SK-N-MC (cell line): ENCODE results near the gene PTPRO.

ENCODE experiments used
- DNase-seq: peaks from one replicate; pipeline ENCODE4 v3.0.0-alpha.2; 2011; ENCODE audit warnings: low read depth, low spot score
- H3K27ac ChIP-seq: fragments of 200-600 bp; sonication (generic); 2 replicates; pipeline ENCODE4 v1.5.1; 2016; ENCODE audit warnings: mixed run types
- H3K36me3 ChIP-seq: fragments of 200-600 bp; sonication (generic); 2 replicates; pipeline ENCODE4 v1.6.1; 2017; ENCODE audit warnings: antibody characterized with exemption, low read length, mixed read lengths; ENCODE audit not compliant: insufficient read depth
- H3K4me3 ChIP-seq: fragments of 200-600 bp; sonication (generic); 2 replicates; pipeline ENCODE4 v1.5.1; 2016
- H3K9ac ChIP-seq: fragments of 200-600 bp; sonication (generic); 2 replicates; pipeline ENCODE4 v1.8.0; 2017; ENCODE audit warnings: mixed run types, mixed read lengths; ENCODE audit not compliant: insufficient read length
- H3K9me3 ChIP-seq: fragments of 200-600 bp; sonication (generic); 2 replicates; pipeline ENCODE4 v1.6.1; 2017; ENCODE audit warnings: low read depth, mild to moderate bottlenecking, antibody characterized with exemption, low read length, moderate library complexity, mixed read lengths
- EZH2 ChIP-seq: fragments of 200-600 bp; sonication (generic); IDR thresholded peaks from one replicate; pipeline ENCODE4 v1.6.1; 2017; ENCODE audit warnings: antibody characterized with exemption
- FOXP2 ChIP-seq: optimal IDR thresholded peaks from 2 replicates; pipeline ENCODE3; 2011; ENCODE audit warnings: mild to moderate bottlenecking, moderate library complexity; ENCODE audit not compliant: insufficient read depth; ENCODE audit errors: extremely low read length, control extremely low read depth
- POLR2AphosphoS5 ChIP-seq: IDR thresholded peaks from 2 replicates; pipeline ENCODE4 v1.6.1; 2012; ENCODE audit warnings: mild to moderate bottlenecking, low read depth, low read length, borderline replicate concordance

The PTPRO gene

GRCh38 chr12:15592934-15593333, 270.6 kb downstream of the PTPRO start:
- Histone ChIP-seq H3K27ac (no peak overlapping the region), H3K36me3 (no peaks in the 10 kb centered on the region), H3K9me3 (no peaks in the 10 kb centered on the region), H3K9ac (no peak overlapping the region), H3K4me3 (no peak overlapping the region)
- TF ChIP-seq EZH2 (no peak), POLR2AphosphoS5 (no peak), FOXP2 (no peak)
- DNase-seq, result no peak

- TF ChIP-seq EZH2 (no peak), POLR2AphosphoS5 (no peak), FOXP2 (no peak)
- no peak overlapping the region for H3K9ac ChIP-seq
- no peak overlapping the region for H3K27ac ChIP-seq
- no peaks in the 10 kb centered on the region for H3K36me3 ChIP-seq
- DNase-seq, result no peak
- H3K9me3 ChIP-seq, result no peaks in the 10 kb centered on the region
- H3K4me3 ChIP-seq, result no peak overlapping the region
These were observed 273.9 kb downstream of the PTPRO start for GRCh38 chr12:15596174-15596573.

DNA sequence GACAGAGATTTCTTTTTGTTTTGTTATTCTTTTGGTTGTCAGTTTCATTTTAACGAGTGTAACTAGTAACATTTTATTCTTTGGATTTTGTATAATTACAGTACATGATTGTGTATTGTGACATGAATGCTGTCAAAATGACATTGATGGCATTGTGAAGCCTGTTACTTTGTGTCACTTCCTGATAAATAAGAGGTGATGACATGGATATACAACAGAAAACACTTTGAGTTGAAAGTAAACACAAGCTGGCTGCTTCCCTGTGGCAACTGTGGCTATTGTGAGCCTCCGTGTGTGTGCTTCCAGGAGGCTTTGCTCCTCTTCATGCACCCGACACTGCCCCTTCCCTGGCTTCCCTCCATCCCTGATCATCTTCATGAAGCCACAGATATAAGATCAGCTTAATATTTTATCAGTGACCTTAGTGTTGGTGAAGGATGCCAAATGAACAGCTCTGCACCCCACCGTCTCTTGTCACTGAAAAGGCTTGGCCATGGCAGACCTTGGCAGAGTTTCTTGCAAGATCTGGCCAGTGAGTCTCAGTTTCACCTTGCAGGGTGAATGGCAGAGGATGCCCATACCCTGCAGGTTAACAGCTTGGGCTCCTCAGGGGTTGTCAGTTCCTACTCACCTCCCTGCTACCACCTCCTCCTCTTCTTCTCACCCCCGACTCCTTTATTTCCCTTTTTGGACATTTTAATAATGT, 275.0 kb downstream of the PTPRO start:
- TF ChIP-seq FOXP2 (no peak), POLR2AphosphoS5 (no peak), EZH2 (no peak)
- Histone ChIP-seq H3K36me3 (no peaks in the 10 kb centered on the region), H3K9ac (no peak overlapping the region), H3K27ac (no peak overlapping the region), H3K4me3 (no peak overlapping the region), H3K9me3 (no peaks in the 10 kb centered on the region)
- DNase-seq, result no peak

DNA sequence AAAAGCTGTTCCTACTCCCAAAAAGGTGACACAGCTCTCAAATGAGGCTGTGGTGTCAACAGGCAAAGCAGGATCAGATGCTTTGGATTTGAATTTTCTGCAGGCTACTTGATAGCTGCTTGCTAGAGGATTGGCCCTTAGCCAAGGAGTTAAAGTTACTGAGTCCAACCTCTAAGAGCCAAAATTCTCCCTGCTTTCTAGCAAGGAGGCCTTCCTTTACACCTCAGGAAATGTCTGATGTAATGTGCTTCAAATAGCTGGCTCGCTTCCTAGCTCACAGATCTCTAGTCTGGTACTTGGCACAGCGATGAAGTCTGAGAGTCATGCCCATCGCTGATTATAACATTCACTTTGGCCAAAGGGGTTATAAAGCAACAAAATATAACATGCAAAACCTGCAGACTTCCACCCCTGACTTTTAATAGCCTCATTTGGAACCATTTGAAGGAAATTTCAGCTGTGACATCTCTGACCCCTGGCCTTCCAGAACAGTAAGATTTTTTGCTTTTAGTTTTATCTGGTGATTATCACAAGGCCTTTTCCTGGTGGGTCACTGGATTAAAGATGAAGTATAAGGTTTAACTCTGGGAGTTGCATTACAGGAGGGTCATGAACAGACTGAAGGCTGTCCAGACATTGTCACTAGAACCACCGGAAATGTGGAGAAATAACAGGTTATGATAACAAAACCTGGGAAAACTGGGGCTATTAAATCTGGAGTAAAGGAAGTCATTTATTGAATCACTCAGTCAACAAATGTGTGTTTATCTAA, 277.1 kb downstream of the PTPRO start:
- DNase-seq, result peak; percentile 35

GRCh38 chr12:15600223-15600935, 278.1 kb downstream of the PTPRO start:
- Histone ChIP-seq H3K9ac (no peak overlapping the region), H3K9me3 (no peaks in the 10 kb centered on the region), H3K4me3 (no peak overlapping the region), H3K27ac (no peak overlapping the region), H3K36me3 (no peaks in the 10 kb centered on the region)
- DNase-seq, result no peak
- TF ChIP-seq EZH2 (no peak), POLR2AphosphoS5 (no peak)

More for the DNA sequence above, 277.1 kb downstream of the PTPRO start:
- Histone ChIP-seq H3K4me3 (no peak overlapping the region), H3K9ac (no peak overlapping the region), H3K9me3 (no peaks in the 10 kb centered on the region), H3K36me3 (no peaks in the 10 kb centered on the region), H3K27ac (no peak overlapping the region)
- TF ChIP-seq FOXP2, result no peak
- TF ChIP-seq POLR2AphosphoS5, result no peak
- TF ChIP-seq EZH2, result no peak

DNA sequence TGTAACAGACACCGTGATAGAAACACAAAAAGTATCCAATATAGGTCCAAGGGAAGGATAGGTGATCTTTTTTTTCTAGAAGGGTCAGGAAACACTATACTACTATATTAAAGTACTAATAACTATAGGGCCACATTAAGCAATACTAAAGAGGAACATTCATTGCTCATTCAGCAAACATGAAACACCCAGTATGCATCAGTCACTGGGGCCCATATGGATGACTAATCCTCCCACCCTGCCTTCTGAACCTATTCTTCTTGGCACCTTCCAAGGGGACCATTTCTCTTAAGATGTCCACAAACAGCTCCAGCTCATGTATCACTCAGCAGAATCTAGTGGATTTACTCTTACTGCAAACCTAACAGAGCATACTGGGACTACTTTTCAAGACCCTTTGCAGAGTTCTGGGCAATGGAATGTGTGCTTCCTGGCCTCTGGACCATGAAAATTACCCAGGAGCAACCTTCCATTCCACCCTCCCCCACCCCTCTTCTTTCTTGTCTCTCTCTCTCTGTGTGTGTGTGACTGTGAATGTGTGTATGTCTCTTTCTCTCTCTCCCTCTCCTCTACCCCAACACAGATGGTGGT, 279.0 kb downstream of the PTPRO start:
- Histone ChIP-seq H3K9ac (no peak overlapping the region), H3K36me3 (no peaks in the 10 kb centered on the region), H3K4me3 (no peak overlapping the region), H3K27ac (no peak overlapping the region), H3K9me3 (no peaks in the 10 kb centered on the region)
- TF ChIP-seq EZH2 (no peak), FOXP2 (no peak), POLR2AphosphoS5 (no peak)
- DNase-seq, result no peak

DNA sequence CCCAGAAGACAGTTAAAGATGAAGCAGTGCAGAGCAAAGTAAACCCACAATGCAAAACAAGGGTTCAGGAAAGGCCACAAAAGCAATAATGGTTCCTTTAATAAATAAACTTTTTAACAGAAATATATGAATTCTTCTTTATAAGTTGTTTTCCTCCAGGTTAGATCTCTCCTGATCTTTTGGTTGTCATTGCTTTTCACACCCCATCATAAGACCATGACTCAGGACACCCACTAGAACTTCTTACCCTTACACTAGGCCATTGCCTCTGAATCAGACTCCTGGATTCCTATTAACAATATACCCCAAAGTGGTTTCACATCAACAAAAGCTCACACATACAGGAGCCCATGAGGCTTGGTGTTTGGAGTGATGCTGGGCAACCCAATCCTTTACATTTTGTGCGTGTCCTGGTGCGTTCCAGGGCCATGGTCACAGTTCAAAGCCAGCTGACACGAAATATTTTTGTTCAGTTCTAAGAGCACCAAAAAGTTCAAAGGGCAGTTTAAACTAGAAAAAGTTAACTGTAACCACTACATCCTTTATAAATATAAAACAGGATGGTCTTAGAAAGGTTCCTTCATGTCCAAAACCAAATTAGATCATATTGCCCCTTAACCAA, 279.9 kb downstream of the PTPRO start:
- no peak overlapping the region for H3K27ac ChIP-seq
- TF ChIP-seq EZH2 (no peak), FOXP2 (no peak), POLR2AphosphoS5 (no peak)
- no peak overlapping the region for H3K4me3 ChIP-seq
- H3K9me3 ChIP-seq, result no peaks in the 10 kb centered on the region
- H3K36me3 ChIP-seq, result no peaks in the 10 kb centered on the region
- no peak for DNase-seq
- H3K9ac ChIP-seq, result no peak overlapping the region

GRCh38 chr12:15603474-15604085, 281.3 kb downstream of the PTPRO start:
- Histone ChIP-seq H3K36me3 (no peaks in the 10 kb centered on the region), H3K9ac (no peak overlapping the region), H3K9me3 (no peaks in the 10 kb centered on the region), H3K4me3 (peak overlapping the region; percentile 42), H3K27ac (peak overlapping the region; percentile 5; the same call in 1 of the 2 replicates)
- peak; percentile 48 for DNase-seq
- TF ChIP-seq EZH2 (no peak), FOXP2 (no peak), POLR2AphosphoS5 (no peak; the same call in 1 of the 2 replicates)
